ENCODE results near the gene MRPL40. TPM values are rescaled to one million over a fixed set of nuclear protein-coding genes. Genes with fewer than 3 reads are reported as not detected.

The MRPL40 gene
- total and polyA plus RNA-seq, 2 experiments from 2014 or later, result 25.9 to 57.6 TPM

- TF ChIP-seq EZH2 (IDR thresholded peaks at IDR 0.05; ENCODE audit: borderline replicate concordance) (no peak), CTCF (IDR thresholded peaks at IDR 0.05; ENCODE audit: poor library complexity) (no peak), EZH2phosphoT487 (IDR thresholded peaks at IDR 0.05; ENCODE audit: low read depth, severe bottlenecking, unreplicated experiment) (no peak)
These were observed 26.7 kb upstream of the MRPL40 start for GRCh38 chr22:19405652-19406051.

GRCh38 chr22:19406281-19406811, 26.0 kb upstream of the MRPL40 start:
- H3K4me2 ChIP-seq, result no peak overlapping the region
- DNase-seq (ENCODE audit: low spot score), result no peak
- H2AFZ ChIP-seq, result no peak overlapping the region
- H3K79me2 ChIP-seq, result peaks cover 14% of the 10 kb centered on the region
- H3K4me1 ChIP-seq (ENCODE audit: insufficient read depth), result no peaks in the 10 kb centered on the region
- WGBS (ENCODE audit: low lambda C conversion rate, missing lambda C conversion rate), result 68% methylated on average over 3 of the region's 3 CpGs
- H3K4me3 ChIP-seq, result no peak overlapping the region
- H4K20me1 ChIP-seq (ENCODE audit: insufficient read depth, poor library complexity, severe bottlenecking), result peaks cover 8% of the 10 kb centered on the region
- no peaks in the 10 kb centered on the region for H3K27me3 ChIP-seq
- no peak for TF ChIP-seq CTCF (IDR thresholded peaks at IDR 0.05; ENCODE audit: poor library complexity)
- no peak for TF ChIP-seq EZH2 (IDR thresholded peaks at IDR 0.05; ENCODE audit: borderline replicate concordance)
- TF ChIP-seq EZH2phosphoT487 (IDR thresholded peaks at IDR 0.05; ENCODE audit: low read depth, severe bottlenecking, unreplicated experiment), result no peak
- H3K9me3 ChIP-seq (ENCODE audit: low read depth), result no peaks in the 10 kb centered on the region
- H3K27ac ChIP-seq, result no peak overlapping the region
- no peaks in the 10 kb centered on the region for H3K9me2 ChIP-seq (replicated peaks; ENCODE audit: insufficient read depth)
- no peaks in the 10 kb centered on the region for H3K36me3 ChIP-seq (replicated peaks; ENCODE audit: insufficient read depth, low read depth)

More at GRCh38 chr22:19405652-19406051, 26.7 kb upstream of the MRPL40 start:
- H3K4me1 ChIP-seq (ENCODE audit: insufficient read depth), result no peaks in the 10 kb centered on the region
- no peaks in the 10 kb centered on the region for H3K36me3 ChIP-seq (replicated peaks; ENCODE audit: insufficient read depth, low read depth)
- no peak overlapping the region for H3K4me2 ChIP-seq
- H3K79me2 ChIP-seq, result peaks cover 7% of the 10 kb centered on the region
- WGBS (ENCODE audit: low lambda C conversion rate, missing lambda C conversion rate), result 98% methylated on average over 8 of the region's 8 CpGs
- peaks cover under 1% of the 10 kb centered on the region for H4K20me1 ChIP-seq (ENCODE audit: insufficient read depth, poor library complexity, severe bottlenecking)
- H3K27ac ChIP-seq, result no peak overlapping the region
- H3K9me3 ChIP-seq (ENCODE audit: low read depth), result no peaks in the 10 kb centered on the region
- H3K4me3 ChIP-seq, result no peak overlapping the region
- H3K27me3 ChIP-seq, result no peaks in the 10 kb centered on the region
- no peak overlapping the region for H2AFZ ChIP-seq
- no peak for DNase-seq (ENCODE audit: low spot score)
- H3K9me2 ChIP-seq (replicated peaks; ENCODE audit: insufficient read depth), result no peaks in the 10 kb centered on the region

- DNase-seq (ENCODE audit: low spot score), result no peak
- no peak overlapping the region for H3K4me3 ChIP-seq
- TF ChIP-seq EZH2phosphoT487 (IDR thresholded peaks at IDR 0.05; ENCODE audit: low read depth, severe bottlenecking, unreplicated experiment) (no peak), EZH2 (IDR thresholded peaks at IDR 0.05; ENCODE audit: borderline replicate concordance) (no peak), CTCF (IDR thresholded peaks at IDR 0.05; ENCODE audit: poor library complexity) (no peak)
- H3K36me3 ChIP-seq (replicated peaks; ENCODE audit: insufficient read depth, low read depth), result no peaks in the 10 kb centered on the region
- no peak overlapping the region for H3K4me2 ChIP-seq
- peaks cover 13% of the 10 kb centered on the region for H4K20me1 ChIP-seq (ENCODE audit: insufficient read depth, poor library complexity, severe bottlenecking)
- H3K79me2 ChIP-seq, result peaks cover 19% of the 10 kb centered on the region
- no peaks in the 10 kb centered on the region for H3K4me1 ChIP-seq (ENCODE audit: insufficient read depth)
- no peak overlapping the region for H2AFZ ChIP-seq
- no peaks in the 10 kb centered on the region for H3K9me3 ChIP-seq (ENCODE audit: low read depth)
- WGBS (ENCODE audit: low lambda C conversion rate, missing lambda C conversion rate), result 95% methylated on average over 4 of the region's 4 CpGs
- no peak overlapping the region for H3K27ac ChIP-seq
- H3K27me3 ChIP-seq, result no peaks in the 10 kb centered on the region
- H3K9me2 ChIP-seq (replicated peaks; ENCODE audit: insufficient read depth), result no peaks in the 10 kb centered on the region
These were observed 25.5 kb upstream of the MRPL40 start for GRCh38 chr22:19406846-19407245.
